Trophoblast cell (in vitro differentiated cells and primary cell): ENCODE measurements around the gene RBPJL.

Experiments used
- DNase-seq, 2 donors: peaks; one replicate each; pipeline ENCODE4 v3.0.0-alpha.2; 2016
- H2AFZ ChIP-seq: 2 replicates; pipeline ENCODE4 v1.6.1; 2013; ENCODE audit warnings: low read length, moderate library complexity, mild to moderate bottlenecking; ENCODE audit not compliant: insufficient read depth, poor library complexity
- H2AK5ac ChIP-seq: 2 replicates; pipeline ENCODE4 v1.6.1; 2013; ENCODE audit warnings: mild to moderate bottlenecking, low read length
- H2BK120ac ChIP-seq: 2 replicates; pipeline ENCODE4 v1.6.1; 2013; ENCODE audit warnings: low read length, mild to moderate bottlenecking, moderate library complexity; ENCODE audit not compliant: insufficient read depth, poor library complexity
- H2BK12ac ChIP-seq: 2 replicates; pipeline ENCODE4 v1.6.1; 2013; ENCODE audit warnings: mild to moderate bottlenecking, low read length, moderate library complexity
- H2BK5ac ChIP-seq: 2 replicates; pipeline ENCODE4 v1.6.1; 2013; ENCODE audit warnings: low read length, low read depth, moderate library complexity, mild to moderate bottlenecking; ENCODE audit not compliant: poor library complexity
- H3K14ac ChIP-seq: 2 replicates; pipeline ENCODE4 v1.6.1; 2013; ENCODE audit warnings: mild to moderate bottlenecking, low read length
- H3K18ac ChIP-seq: 2 replicates; pipeline ENCODE4 v1.6.1; 2013; ENCODE audit warnings: mild to moderate bottlenecking, low read length
- H3K23ac ChIP-seq: 2 replicates; pipeline ENCODE4 v1.6.1; 2013; ENCODE audit warnings: low read length
- H3K27ac ChIP-seq: 2 replicates; pipeline ENCODE4 v1.5.1; 2013; ENCODE audit warnings: low read depth, mild to moderate bottlenecking, inconsistent platforms, low read length, moderate library complexity
- H3K27me3 ChIP-seq: 2 replicates; pipeline ENCODE4 v1.6.1; 2013; ENCODE audit warnings: inconsistent platforms, mild to moderate bottlenecking, low read length, moderate library complexity; ENCODE audit not compliant: insufficient read depth
- H3K36me3 ChIP-seq, 2 experiments: 1 replicate in 1 of 2; 2 replicates in 1 of 2; pipeline ENCODE4 v1.6.1; 2013; ENCODE audit warnings: low read length in 2 of 2, mild to moderate bottlenecking in 2 of 2, moderate library complexity in 1 of 2; ENCODE audit not compliant: insufficient read depth in 2 of 2, control insufficient read depth in 1 of 2
- H3K4ac ChIP-seq: 2 replicates; pipeline ENCODE4 v1.6.1; 2013; ENCODE audit warnings: low read depth, mild to moderate bottlenecking, low read length, moderate library complexity
- H3K4me1 ChIP-seq, 2 experiments: 1 replicate in 1 of 2; 2 replicates in 1 of 2; pipeline ENCODE4 v1.6.1; 2013; ENCODE audit warnings: low read length in 2 of 2, mild to moderate bottlenecking in 2 of 2, moderate library complexity in 1 of 2; ENCODE audit not compliant: insufficient read depth in 2 of 2, control insufficient read depth in 1 of 2
- H3K4me2 ChIP-seq: 2 replicates; pipeline ENCODE4 v1.6.1; 2013; ENCODE audit warnings: inconsistent platforms, mild to moderate bottlenecking, low read length, moderate library complexity
- H3K4me3 ChIP-seq: 2 replicates; pipeline ENCODE4 v1.5.1; 2013; ENCODE audit warnings: mild to moderate bottlenecking, low read depth, low read length, inconsistent platforms
- H3K79me1 ChIP-seq: one replicate; pipeline ENCODE4 v1.6.1; 2013; ENCODE audit warnings: low read length
- H3K79me2 ChIP-seq: 2 replicates; pipeline ENCODE4 v1.6.1; 2013; ENCODE audit warnings: low read length, mild to moderate bottlenecking; ENCODE audit not compliant: control insufficient read depth, insufficient read depth, poor library complexity
- H3K9ac ChIP-seq: 2 replicates; pipeline ENCODE4 v1.6.1; 2013; ENCODE audit warnings: mild to moderate bottlenecking, low read length
- H3K9me3 ChIP-seq: 2 replicates; pipeline ENCODE4 v1.6.1; 2013; ENCODE audit warnings: low read depth, mild to moderate bottlenecking, control low read depth, inconsistent platforms, low read length; ENCODE audit not compliant: insufficient read depth
- H4K12ac ChIP-seq: 2 replicates; pipeline ENCODE4 v1.6.1; 2013; ENCODE audit warnings: low read depth, mild to moderate bottlenecking, low read length, moderate library complexity
- H4K8ac ChIP-seq: 2 replicates; pipeline ENCODE4 v1.6.1; 2013; ENCODE audit warnings: low read depth, mild to moderate bottlenecking, low read length, moderate library complexity
- H4K91ac ChIP-seq: one replicate; pipeline ENCODE4 v1.6.1; 2013; ENCODE audit warnings: low read depth, mild to moderate bottlenecking, low read length, moderate library complexity
- WGBS: extraction: QIAGEN DNeasy Blood & Tissue Kit; methylation state at CpG from one replicate; pipeline ENCODE4 v1.1.7; 2013; ENCODE audit warnings: missing lambda C conversion rate; ENCODE audit not compliant: insufficient read length, insufficient coverage; ENCODE audit errors: extremely low coverage; 5-methylcytosine and 5-hydroxymethylcytosine counted together

The RBPJL gene

GRCh38 chr20:45299786-45300185 is 6.9 kb upstream of the RBPJL start:
- H3K27me3 ChIP-seq, result no peaks in the 10 kb centered on the region
- DNase-seq, result no peak
- no peaks in the 10 kb centered on the region for H3K79me1 ChIP-seq
- no peak overlapping the region for H2BK12ac ChIP-seq
- no peak overlapping the region for H3K18ac ChIP-seq
- no peak overlapping the region for H4K91ac ChIP-seq
- H2BK5ac ChIP-seq, result no peak overlapping the region
- no peak overlapping the region for H2AFZ ChIP-seq
- no peak overlapping the region for H3K4ac ChIP-seq
- no peak overlapping the region for H3K4me2 ChIP-seq
- H2AK5ac ChIP-seq, result no peak overlapping the region
- H3K9me3 ChIP-seq, result peaks cover 4% of the 10 kb centered on the region
- no peak overlapping the region for H4K12ac ChIP-seq
- H3K9ac ChIP-seq, result no peak overlapping the region
- no peak overlapping the region for H4K8ac ChIP-seq
- no peak overlapping the region for H3K14ac ChIP-seq
- H3K4me3 ChIP-seq, result no peak overlapping the region
- no CpG with 5 or more reads among the region's 6 CpGs for WGBS
- no peaks in the 10 kb centered on the region for H3K36me3 ChIP-seq
- no peak overlapping the region for H3K27ac ChIP-seq
- no peaks in the 10 kb centered on the region for H3K4me1 ChIP-seq
- H3K79me2 ChIP-seq, result no peaks in the 10 kb centered on the region
- H3K23ac ChIP-seq, result no peak overlapping the region
- H2BK120ac ChIP-seq, result no peak overlapping the region

GRCh38 chr20:45300961-45301360 is 5.7 kb upstream of the RBPJL start:
- DNase-seq, result peak in 1 of 2 donors; percentile 38
- H2BK12ac ChIP-seq, result no peak overlapping the region
- H3K27me3 ChIP-seq, result no peaks in the 10 kb centered on the region
- H2AFZ ChIP-seq, result no peak overlapping the region
- no CpG with 5 or more reads among the region's 4 CpGs for WGBS
- H3K36me3 ChIP-seq, result no peaks in the 10 kb centered on the region
- no peaks in the 10 kb centered on the region for H3K79me1 ChIP-seq
- H4K8ac ChIP-seq, result no peak overlapping the region
- no peak overlapping the region for H3K23ac ChIP-seq
- peaks cover 4% of the 10 kb centered on the region for H3K9me3 ChIP-seq
- no peak overlapping the region for H3K4ac ChIP-seq
- no peak overlapping the region for H3K14ac ChIP-seq
- no peak overlapping the region for H3K27ac ChIP-seq
- no peak overlapping the region for H4K91ac ChIP-seq
- no peaks in the 10 kb centered on the region for H3K79me2 ChIP-seq
- H2AK5ac ChIP-seq, result no peak overlapping the region
- H3K18ac ChIP-seq, result no peak overlapping the region
- no peaks in the 10 kb centered on the region for H3K4me1 ChIP-seq
- H3K9ac ChIP-seq, result no peak overlapping the region
- H2BK5ac ChIP-seq, result no peak overlapping the region
- no peak overlapping the region for H2BK120ac ChIP-seq
- no peak overlapping the region for H4K12ac ChIP-seq
- no peak overlapping the region for H3K4me2 ChIP-seq
- no peak overlapping the region for H3K4me3 ChIP-seq

GRCh38 chr20:45301824-45302271 is 4.8 kb upstream of the RBPJL start:
- Histone ChIP-seq H4K12ac (no peak overlapping the region), H2BK5ac (no peak overlapping the region), H3K27ac (no peak overlapping the region), H3K4ac (no peak overlapping the region), H4K91ac (no peak overlapping the region), H2AK5ac (no peak overlapping the region), H3K9ac (no peak overlapping the region), H3K4me2 (no peak overlapping the region), H3K4me3 (no peak overlapping the region), H3K23ac (no peak overlapping the region), H3K18ac (no peak overlapping the region), H3K79me2 (no peaks in the 10 kb centered on the region), H3K4me1 (peaks cover 0 to 3% of the 10 kb centered on the region in 2 experiments), H4K8ac (no peak overlapping the region), H2AFZ (no peak overlapping the region), H2BK12ac (no peak overlapping the region), H3K27me3 (no peaks in the 10 kb centered on the region), H3K79me1 (no peaks in the 10 kb centered on the region), H3K36me3 (no peaks in the 10 kb centered on the region), H3K9me3 (peaks cover 4% of the 10 kb centered on the region), H2BK120ac (no peak overlapping the region), H3K14ac (no peak overlapping the region)
- no CpG with 5 or more reads among the region's 5 CpGs for WGBS
- DNase-seq, result no peak

- Histone ChIP-seq H2BK12ac (no peak overlapping the region), H2AK5ac (no peak overlapping the region), H3K18ac (no peak overlapping the region), H3K4me2 (no peak overlapping the region), H3K36me3 (no peaks in the 10 kb centered on the region), H3K4ac (no peak overlapping the region), H3K9ac (no peak overlapping the region), H3K14ac (no peak overlapping the region), H2AFZ (no peak overlapping the region), H3K4me1 (peaks cover 0 to 3% of the 10 kb centered on the region in 2 experiments), H2BK120ac (no peak overlapping the region), H4K8ac (no peak overlapping the region), H3K4me3 (no peak overlapping the region), H3K9me3 (peaks cover 4% of the 10 kb centered on the region), H3K23ac (no peak overlapping the region), H3K79me1 (no peaks in the 10 kb centered on the region), H3K27ac (no peak overlapping the region), H3K79me2 (no peaks in the 10 kb centered on the region), H3K27me3 (no peaks in the 10 kb centered on the region), H2BK5ac (no peak overlapping the region), H4K91ac (no peak overlapping the region), H4K12ac (no peak overlapping the region)
- WGBS, result no CpG with 5 or more reads among the region's 47 CpGs
- no peak for DNase-seq
Measured at GRCh38 chr20:45303586-45304463, 2.8 kb upstream of the RBPJL start.
